Aorta (tissue), 5 donors: ENCODE results near the gene GPR68. TPM values are rescaled to one million over a fixed set of nuclear protein-coding genes. Genes with fewer than 3 reads are reported as not detected.

ENCODE experiments used
- ATAC-seq: fragments of 200-7000 bp; cut with Tn5 transposase; one replicate; pipeline ENCODE4 v1.9.1; 2022; ENCODE audit warnings: moderate library complexity; ENCODE audit not compliant: low FRiP score
- DNase-seq, 2 donors: peaks; one replicate each; pipeline ENCODE4 v3.0.0-alpha.2; 2020
- H3K27ac ChIP-seq, 2 donors: one replicate each; pipeline ENCODE4 v1.5.1; 2013; ENCODE audit warnings: low read length in 2 of 2, mild to moderate bottlenecking in 2 of 2, moderate library complexity in 2 of 2, control low read depth in 1 of 2, inconsistent platforms in 1 of 2, low read depth in 1 of 2
- H3K27me3 ChIP-seq, 2 donors: one replicate each; pipeline ENCODE4 v1.6.1; 2013; ENCODE audit warnings: control low read depth in 1 of 2, low read length in 1 of 2, mild to moderate bottlenecking in 1 of 2, moderate library complexity in 1 of 2; ENCODE audit not compliant: insufficient read depth in 2 of 2, control insufficient read depth in 1 of 2
- H3K36me3 ChIP-seq, 2 donors: one replicate each; pipeline ENCODE4 v1.6.1; 2013; ENCODE audit warnings: control low read depth in 1 of 2, low read length in 1 of 2, mild to moderate bottlenecking in 1 of 2; ENCODE audit not compliant: insufficient read depth in 2 of 2, control insufficient read depth in 1 of 2
- H3K4me1 ChIP-seq, 2 donors: one replicate each; pipeline ENCODE4 v1.6.1; 2013; ENCODE audit warnings: low read length in 2 of 2, control low read depth in 1 of 2, mild to moderate bottlenecking in 1 of 2, moderate library complexity in 1 of 2; ENCODE audit not compliant: insufficient read depth in 2 of 2, control insufficient read depth in 1 of 2
- H3K4me3 ChIP-seq, 2 donors: one replicate each; pipeline ENCODE4 v1.5.1; 2013; ENCODE audit warnings: low read length in 2 of 2, control low read depth in 1 of 2, mild to moderate bottlenecking in 1 of 2
- H3K9me3 ChIP-seq: one replicate; pipeline ENCODE4 v1.6.1; 2013; ENCODE audit warnings: mild to moderate bottlenecking, low read length; ENCODE audit not compliant: control insufficient read depth
- WGBS, 2 donors: extraction: QIAGEN DNeasy Blood & Tissue Kit; methylation state at CpG; one replicate each; pipeline ENCODE4 v1.1.7; 2013; 5-methylcytosine and 5-hydroxymethylcytosine counted together
- intact Hi-C, 2 donors: fragments of 100-400 bp; cut with DNase I; formaldehyde crosslinking; loops; one replicate each; pipeline versions ENCODE4 v1.14.2 to v1.15.0; 2022
- long read RNA-seq, 2 donors: library from polyadenylated mRNA; unstranded; transcript quantifications; one replicate each; pipeline ENCODE4 v2.0.0, GENCODE V29; 2020 to 2021
- polyA plus RNA-seq, 2 donors: library from polyadenylated mRNA; stranded (reverse); fragments of 200-250 nt; gene quantifications; one replicate each; pipeline ENCODE4 v1.2.3, GENCODE V29; 2013
- total RNA-seq, 2 donors: library from RNA; stranded (reverse); fragmentation: NEBNext Ultra II Directional; extraction: Animal tissue kit (Norgen Biotek cat#: 25700); gene quantifications; one replicate each; pipeline ENCODE4 v1.2.1, GENCODE V29; 2021
- donor health status: healthy with polysubstance abuse.
- donor health status: Bipolar disorder and iron deficiency.
- donor health status: DM: no; HTN: no; CAD: no.
- donor health status: DM: no; HTN: no; CAD: no.
- donor health status: DM: yes; HTN: yes; CAD: no.

Gene GPR68, protein sequence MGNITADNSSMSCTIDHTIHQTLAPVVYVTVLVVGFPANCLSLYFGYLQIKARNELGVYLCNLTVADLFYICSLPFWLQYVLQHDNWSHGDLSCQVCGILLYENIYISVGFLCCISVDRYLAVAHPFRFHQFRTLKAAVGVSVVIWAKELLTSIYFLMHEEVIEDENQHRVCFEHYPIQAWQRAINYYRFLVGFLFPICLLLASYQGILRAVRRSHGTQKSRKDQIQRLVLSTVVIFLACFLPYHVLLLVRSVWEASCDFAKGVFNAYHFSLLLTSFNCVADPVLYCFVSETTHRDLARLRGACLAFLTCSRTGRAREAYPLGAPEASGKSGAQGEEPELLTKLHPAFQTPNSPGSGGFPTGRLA
- total RNA-seq: 1 to 10 TPM in 1 of 2 donors, under 1 TPM in 1; 0.84 to 6.3 TPM
- polyA plus RNA-seq: under 1 TPM in 1 of 2 donors, not detected in 1; 0.10 TPM
- long read RNA-seq, donor 1, partial matches to known transcripts: 0 of 3 reads
- long read RNA-seq, donor 1, other reads (novel, unspliced or antisense): 3 of 3 reads
- long read RNA-seq, donor 2, partial matches to known transcripts: 0 of 10 reads
- long read RNA-seq, donor 2, other reads (novel, unspliced or antisense): 9 of 10 reads

DNA sequence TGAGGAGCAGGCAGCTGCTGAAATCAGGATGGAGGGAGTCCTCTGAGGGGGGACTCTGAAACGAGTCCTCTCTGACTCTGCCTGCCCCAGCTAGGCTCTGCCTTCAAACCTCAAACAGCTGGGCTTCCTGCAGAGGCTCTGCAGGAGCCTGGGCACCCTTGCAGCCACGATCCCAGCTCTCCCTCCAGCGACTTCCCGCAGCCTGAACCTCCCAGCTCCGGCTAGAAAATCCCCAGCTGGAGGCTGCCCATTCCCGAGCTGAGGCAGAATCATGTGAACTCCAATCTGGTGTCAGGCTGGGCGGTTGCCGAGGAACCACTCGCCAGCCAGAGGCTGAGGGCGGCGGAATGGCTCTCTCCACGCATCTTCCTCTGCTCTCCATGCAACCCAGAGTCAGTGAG lies at the start of gene GPR68:
GPR68 (minus strand) TSS at position 204 of the 401 bp plus-strand sequence. CDS start 9,654 bp downstream, outside the sequence.
- Histone ChIP-seq H3K4me1 (no peaks in the 10 kb centered on the region), H3K4me3 (no peak within 1 kb of the TSS), H3K9me3 (peaks cover under 1% of the 10 kb centered on the region), H3K27ac (no peak within 1 kb of the TSS), H3K36me3 (no peaks in the 10 kb centered on the region), H3K27me3 (no peaks in the 10 kb centered on the region)
- intact Hi-C loops: no loop called here
- DNase-seq: peak; percentile 74 to 79
- 4 to 8% methylated on average over 12 of the region's 12 CpGs for WGBS, 2 donors
- ATAC-seq: peak; percentile 69

DNA sequence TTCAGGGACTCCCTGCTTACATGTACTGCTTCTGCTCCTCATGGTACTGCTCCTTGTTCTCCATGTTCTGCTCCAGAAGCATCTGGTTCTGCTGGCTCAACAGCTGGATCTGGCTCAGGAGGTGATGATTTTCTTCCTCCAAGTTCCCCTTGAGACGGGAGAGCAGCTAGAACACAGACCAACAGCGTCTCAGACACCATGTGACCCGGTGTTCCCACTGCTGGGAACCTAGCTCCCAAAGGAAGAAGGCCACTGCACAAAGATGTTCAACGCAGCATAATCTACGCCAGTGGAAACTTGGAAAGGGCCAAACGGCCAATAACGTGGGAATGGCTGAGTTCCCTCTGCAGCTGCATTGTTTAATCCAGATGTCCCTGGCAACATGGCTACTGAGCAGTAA lies 49.6 kb upstream of the GPR68 start:
- no peaks in the 10 kb centered on the region for H3K36me3 ChIP-seq
- intact Hi-C loops: no loop called here
- no peaks in the 10 kb centered on the region for H3K4me1 ChIP-seq
- DNase-seq (peak in 1 of 2 donors; percentile 30), ATAC-seq (no peak)
- H3K9me3 ChIP-seq: no peaks in the 10 kb centered on the region
- no peak overlapping the region for H3K27ac ChIP-seq
- no peak overlapping the region for H3K4me3 ChIP-seq
- no peaks in the 10 kb centered on the region for H3K27me3 ChIP-seq
- 63 to 68% methylated on average over 7 of the region's 7 CpGs for WGBS, 2 donors

DNA sequence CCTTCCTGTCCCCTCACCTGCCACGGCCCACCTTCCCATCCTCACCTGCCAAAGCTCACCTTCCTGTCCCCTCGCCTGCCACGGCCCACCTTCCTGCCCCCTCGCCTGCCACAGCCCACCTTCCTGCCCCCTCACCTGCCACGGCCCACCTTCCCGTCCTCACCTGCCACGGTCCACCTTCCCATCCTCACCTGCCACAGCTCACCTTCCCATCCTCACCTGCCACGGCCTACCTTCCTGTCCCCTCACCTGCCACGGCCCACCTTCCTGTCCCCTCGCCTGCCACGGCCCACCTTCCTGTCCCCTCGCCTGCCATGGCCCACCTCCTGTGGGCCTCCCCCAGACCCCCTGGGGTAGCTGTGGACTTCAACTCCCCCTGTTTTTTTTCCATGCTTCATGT lies 48.8 kb upstream of the GPR68 start:
- intact Hi-C loops: no loop called here
- no peak overlapping the region for H3K27ac ChIP-seq
- ATAC-seq (no peak), DNase-seq (no peak)
- no peak overlapping the region for H3K4me3 ChIP-seq
- no peaks in the 10 kb centered on the region for H3K9me3 ChIP-seq
- no peaks in the 10 kb centered on the region for H3K4me1 ChIP-seq
- no peaks in the 10 kb centered on the region for H3K27me3 ChIP-seq
- H3K36me3 ChIP-seq: no peaks in the 10 kb centered on the region
- WGBS, 2 donors: 48 to 67% methylated on average over 12 of the region's 12 CpGs

DNA sequence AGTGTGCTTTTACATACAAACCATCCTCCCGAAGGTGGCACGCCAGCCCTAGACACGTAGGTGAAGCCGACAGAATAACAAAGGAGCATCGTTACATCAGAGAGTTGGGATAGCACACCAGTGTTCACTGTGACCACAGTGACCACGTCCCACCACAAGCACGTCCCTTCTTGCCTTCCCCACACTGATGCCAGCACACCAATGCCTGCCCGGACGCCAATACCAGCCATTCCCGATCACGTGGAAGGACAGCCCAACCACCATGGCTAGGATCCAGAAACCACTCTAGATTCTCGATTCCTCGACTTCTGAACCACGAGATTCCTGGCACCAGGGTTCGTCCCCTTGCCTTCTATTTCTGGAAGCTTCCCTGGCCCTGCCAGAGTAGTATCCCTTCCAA lies 48.0 kb upstream of the GPR68 start:
- H3K36me3 ChIP-seq: no peaks in the 10 kb centered on the region
- H3K9me3 ChIP-seq: no peaks in the 10 kb centered on the region
- H3K27me3 ChIP-seq: no peaks in the 10 kb centered on the region
- WGBS, 2 donors: 55 to 66% methylated on average over 15 of the region's 15 CpGs
- H3K27ac ChIP-seq: no peak overlapping the region
- H3K4me1 ChIP-seq: no peaks in the 10 kb centered on the region
- H3K4me3 ChIP-seq: no peak overlapping the region
- peak in 1 of 2 donors; percentile 50 for DNase-seq
- intact Hi-C loops: no loop called here
- no peak for ATAC-seq

DNA sequence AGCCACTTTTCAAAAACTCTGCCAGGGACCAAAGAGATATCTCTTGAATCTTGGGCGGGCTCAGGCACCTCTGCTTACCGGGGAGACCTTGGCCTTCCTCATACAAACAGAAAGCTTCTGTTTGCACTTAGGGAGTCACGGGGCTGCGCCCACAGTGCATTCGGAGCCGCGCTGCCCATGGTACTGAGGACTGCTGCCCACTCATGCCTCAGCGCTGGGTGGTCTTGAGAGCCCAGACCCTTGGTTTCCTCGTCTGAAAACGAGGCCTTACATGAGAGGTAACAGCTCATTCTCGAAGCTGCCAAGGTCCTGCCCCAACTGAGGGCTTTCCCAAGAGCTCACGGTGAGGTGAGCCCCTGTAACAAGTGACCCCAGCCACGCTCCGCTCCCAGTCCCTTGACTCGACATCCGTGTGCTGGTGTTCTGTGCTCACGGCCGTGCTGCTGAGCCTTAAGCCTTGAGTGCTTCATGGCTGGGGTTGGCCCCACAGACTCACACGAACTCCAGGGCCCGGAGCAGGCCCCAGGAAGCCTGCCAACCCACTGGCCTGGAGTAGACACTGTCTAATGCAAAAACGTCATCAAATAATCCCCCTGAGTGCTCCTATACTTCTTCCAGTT lies 47.4 kb upstream of the GPR68 start:
- no peaks in the 10 kb centered on the region for H3K4me1 ChIP-seq
- DNase-seq (peak in 1 of 2 donors; percentile 59), ATAC-seq (no peak)
- H3K9me3 ChIP-seq: no peaks in the 10 kb centered on the region
- H3K27ac ChIP-seq: no peak overlapping the region
- 96% methylated on average over 21 of the region's 21 CpGs for WGBS, 2 donors
- H3K27me3 ChIP-seq: no peaks in the 10 kb centered on the region
- no peaks in the 10 kb centered on the region for H3K36me3 ChIP-seq
- H3K4me3 ChIP-seq: no peak overlapping the region
- intact Hi-C loops: no loop called here

DNA sequence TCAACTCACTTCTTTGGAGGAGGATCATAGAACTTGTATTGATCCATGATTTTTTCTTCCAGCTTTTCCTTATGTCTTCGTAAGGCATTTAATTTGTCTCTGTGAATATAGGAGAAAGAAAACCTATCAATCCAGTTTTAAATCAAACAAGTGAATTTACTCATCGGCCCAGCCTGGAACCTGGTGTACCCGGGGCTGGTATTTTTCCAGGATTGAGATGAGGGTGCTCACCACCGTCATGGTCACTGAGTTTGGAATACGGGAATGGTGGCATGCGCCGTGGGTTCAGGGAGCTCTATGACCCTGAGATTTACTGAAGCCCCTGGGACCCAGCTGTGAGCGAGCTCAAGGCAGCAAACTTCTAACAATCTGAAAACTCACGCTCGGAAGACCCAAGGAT lies 46.5 kb upstream of the GPR68 start:
- intact Hi-C loops: no loop called here
- ATAC-seq (no peak), DNase-seq (peak in 1 of 2 donors; percentile 33)
- Histone ChIP-seq H3K4me1 (no peaks in the 10 kb centered on the region), H3K9me3 (no peaks in the 10 kb centered on the region), H3K36me3 (no peaks in the 10 kb centered on the region), H3K27me3 (no peaks in the 10 kb centered on the region), H3K4me3 (no peak overlapping the region), H3K27ac (no peak overlapping the region)
- WGBS, 2 donors: 93 to 94% methylated on average over 10 of the region's 10 CpGs

DNA sequence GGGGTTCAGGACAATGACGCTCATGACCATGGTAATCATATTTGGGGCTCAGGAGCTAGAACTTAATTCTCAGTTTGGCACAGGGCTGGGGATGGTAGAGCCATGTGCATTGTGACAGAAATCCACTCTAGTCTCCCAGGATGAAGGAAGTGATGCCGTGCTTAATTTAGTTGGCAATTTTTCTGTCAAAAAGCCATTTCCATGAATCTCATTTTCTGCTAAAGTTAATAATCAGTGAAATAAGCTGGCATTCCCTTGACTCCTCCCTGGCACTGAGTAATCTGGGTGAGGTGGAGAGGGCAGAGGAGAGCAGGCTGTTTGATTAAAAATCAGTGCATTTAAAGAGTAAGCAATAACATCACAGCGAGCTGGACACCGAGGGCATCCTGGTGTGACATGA lies 45.0 kb upstream of the GPR68 start:
- ATAC-seq (no peak), DNase-seq (no peak)
- intact Hi-C loops: loop anchor here in 1 of 2 donors (5.0 kb wide), 1 partner anchor 112 kb away; no protein-coding TSS in a partner anchor
- 92 to 93% methylated on average over 4 of the region's 4 CpGs for WGBS, 2 donors
- Histone ChIP-seq H3K27ac (no peak overlapping the region), H3K36me3 (no peaks in the 10 kb centered on the region), H3K4me1 (no peaks in the 10 kb centered on the region), H3K4me3 (no peak overlapping the region), H3K9me3 (no peaks in the 10 kb centered on the region), H3K27me3 (no peaks in the 10 kb centered on the region)

DNA sequence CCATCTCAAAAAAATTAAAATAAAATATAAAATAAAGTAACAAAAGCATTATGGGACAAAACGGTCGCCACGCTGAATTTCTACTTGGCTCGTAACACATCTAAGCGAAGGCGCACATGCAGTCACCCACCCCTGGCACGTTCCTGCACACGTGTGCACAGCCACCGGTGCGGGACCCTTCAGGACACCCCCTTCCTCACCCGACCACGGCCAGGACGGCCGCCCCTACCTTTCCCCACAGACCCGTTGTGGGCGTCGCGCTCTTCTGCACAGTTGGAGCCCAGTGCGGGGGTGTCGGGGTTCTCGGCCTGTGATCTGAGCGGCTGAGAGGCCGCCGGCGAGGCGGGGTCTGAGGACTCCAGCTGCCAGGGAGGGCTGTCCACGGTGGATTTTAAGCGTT lies 44.4 kb upstream of the GPR68 start:
- H3K27me3 ChIP-seq: no peaks in the 10 kb centered on the region
- H3K9me3 ChIP-seq: no peaks in the 10 kb centered on the region
- DNase-seq: no peak
- no peaks in the 10 kb centered on the region for H3K36me3 ChIP-seq
- no peaks in the 10 kb centered on the region for H3K4me1 ChIP-seq
- no peak overlapping the region for H3K4me3 ChIP-seq
- no peak overlapping the region for H3K27ac ChIP-seq
- WGBS, 2 donors: 95 to 96% methylated on average over 28 of the region's 28 CpGs
- intact Hi-C loops: loop anchor here in 1 of 2 donors (5.0 kb wide), 1 partner anchor 112 kb away; no protein-coding TSS in a partner anchor
- no peak for ATAC-seq
